Activated CD4-positive, alpha-beta T cell treated with anti-CD3 and anti-CD28 coated beads, Interleukin-2, amount 50 U/mL, for 1 hour (primary cell): Measurements from ENCODE around the gene OAF.
"Not testable (repeated sequence)": the region's sequence is repeated elsewhere in the genome, so short reads cannot be mapped to it uniquely, and the experiment has no call there.

Source experiments
- DNase-seq: peaks from one replicate; pipeline ENCODE4 v3.0.0-alpha.2; 2020

OAF gene

GRCh38 chr11:120210626-120211521 is at the start of gene OAF:
OAF (plus strand) TSS chr11:120211032; CDS start chr11:120211280, 248 bp downstream.
- peak; percentile 41 for DNase-seq

- DNase-seq: no peak
These were observed 43.2 kb upstream of the OAF start for GRCh38 chr11:120167659-120168058.

- DNase-seq: no peak
These were observed 42.5 kb upstream of the OAF start for GRCh38 chr11:120168108-120168959.

GRCh38 chr11:120168960-120169681 is 41.7 kb upstream of the OAF start:
- DNase-seq: peak; percentile 51

GRCh38 chr11:120169981-120170698 is 40.7 kb upstream of the OAF start:
- no peak for DNase-seq

GRCh38 chr11:120170741-120171261 is 40.0 kb upstream of the OAF start:
- no peak for DNase-seq

- DNase-seq: peak; percentile 39
These were observed 38.5 kb upstream of the OAF start for GRCh38 chr11:120172054-120172911.

GRCh38 chr11:120173019-120173705 is 37.7 kb upstream of the OAF start:
- no peak for DNase-seq

GRCh38 chr11:120173807-120174206 is 37.0 kb upstream of the OAF start:
- no peak for DNase-seq

GRCh38 chr11:120174866-120175265 is 36.0 kb upstream of the OAF start:
- no peak for DNase-seq

- no peak for DNase-seq
These were observed 32.2 kb upstream of the OAF start for GRCh38 chr11:120178561-120179056.

- DNase-seq: no peak
These were observed 31.7 kb upstream of the OAF start for GRCh38 chr11:120179057-120179672.

- DNase-seq: not testable (repeated sequence)
These were observed 30.8 kb upstream of the OAF start for GRCh38 chr11:120180063-120180462.

GRCh38 chr11:120180551-120181232 is 30.1 kb upstream of the OAF start:
- no peak for DNase-seq

- no peak for DNase-seq
These were observed 29.4 kb upstream of the OAF start for GRCh38 chr11:120181376-120181975.

GRCh38 chr11:120182372-120182771 is 28.5 kb upstream of the OAF start:
- DNase-seq: no peak

- DNase-seq: no peak
These were observed 27.9 kb upstream of the OAF start for GRCh38 chr11:120182790-120183491.

- DNase-seq: no peak
These were observed 27.1 kb upstream of the OAF start for GRCh38 chr11:120183701-120184141.
